GM19463 (cell line): ENCODE data around the gene KLHL14.
"Not testable (repeated sequence)": the region's sequence is repeated elsewhere in the genome, so short reads cannot be mapped to it uniquely, and the experiment has no call there.

Experiments used
- ATAC-seq: cut with Tn5 transposase; IDR thresholded peaks from one replicate; pipeline ENCODE4 v1.9.1; 2021; ENCODE audit warnings: mild to moderate bottlenecking, moderate library complexity; ENCODE audit not compliant: unreplicated experiment

The KLHL14 gene

GRCh38 chr18:32654507-32654906 lies 118.3 kb downstream of the KLHL14 start:
- ATAC-seq, result not testable (repeated sequence)

- not testable (repeated sequence) for ATAC-seq
Measured at GRCh38 chr18:32637659-32638058, 135.2 kb downstream of the KLHL14 start.

GRCh38 chr18:32637226-32637625 lies 135.6 kb downstream of the KLHL14 start:
- ATAC-seq, result no peak

GRCh38 chr18:32634876-32635431 lies 137.9 kb downstream of the KLHL14 start:
- no peak for ATAC-seq

GRCh38 chr18:32629981-32630700 lies 142.7 kb downstream of the KLHL14 start:
- no peak for ATAC-seq

DNA sequence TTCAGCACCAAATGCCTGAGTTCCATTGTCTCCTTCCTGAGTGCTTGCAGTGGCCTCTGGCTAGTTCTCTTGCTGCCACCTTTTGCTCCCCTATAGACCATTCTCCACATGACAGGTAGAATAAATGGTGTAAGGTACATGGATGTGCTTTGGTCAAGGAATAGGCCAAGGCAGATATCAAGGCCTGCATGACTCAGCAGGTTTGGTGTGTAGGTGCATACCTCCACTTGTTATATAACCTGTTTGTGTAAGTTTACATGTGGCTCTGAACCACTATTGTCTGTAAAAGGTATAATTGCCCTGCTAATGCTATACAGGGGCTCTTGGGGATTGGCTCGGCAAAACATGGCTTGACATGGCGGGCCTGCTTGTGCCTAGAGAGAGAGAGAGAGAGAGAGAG lies 143.5 kb downstream of the KLHL14 start:
- ATAC-seq, result no peak

GRCh38 chr18:32624182-32624723 lies 148.6 kb downstream of the KLHL14 start:
- ATAC-seq, result no peak

DNA sequence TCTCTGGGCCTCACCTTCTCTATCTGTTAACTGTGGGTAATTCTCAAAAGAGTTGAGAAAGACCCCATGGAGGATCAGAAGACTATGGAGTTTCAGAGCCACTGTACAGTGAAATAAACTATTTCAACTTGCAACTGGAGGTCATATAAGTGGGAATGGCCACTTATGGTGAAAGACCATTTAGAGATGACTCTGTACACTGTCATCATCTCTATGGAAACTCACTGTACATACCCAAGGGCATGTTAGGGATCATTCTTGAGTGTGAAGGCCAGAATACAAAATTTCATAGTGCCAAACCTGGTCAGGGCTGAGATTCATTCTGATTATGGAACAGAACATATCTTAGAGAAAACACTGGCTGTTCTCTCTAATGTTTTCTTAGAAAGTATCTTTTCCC lies 149.3 kb downstream of the KLHL14 start:
- no peak for ATAC-seq
